T-helper 2 cell treated with Interferon-gamma antibody and Interleukin-4, amounts not matched to agents 100 ng/mL and 5 ng/mL, for 36 hours (primary cell): Measurements from ENCODE around the gene RELCH. TPM values are rescaled to one million over a fixed set of nuclear protein-coding genes. Genes with fewer than 3 reads are reported as not detected.

Experiments used
- intact Hi-C: fragments of 100-400 bp; cut with micrococcal nuclease; formaldehyde crosslinking; loops from one replicate; pipeline ENCODE4 v1.15.1; 2023
- total RNA-seq: library from RNA; stranded (reverse); gene quantifications from 2 replicates; pipeline ENCODE4 v1.2.3, GENCODE V29; 2022

Gene RELCH
- total RNA-seq, 1 donor from 2014 or later, result 40.3 TPM

- intact Hi-C loops, result no loop called here
Observed at GRCh38 chr18:62335494-62335893, 148.4 kb downstream of the RELCH start.

GRCh38 chr18:62336618-62337017 is 149.6 kb downstream of the RELCH start:
- intact Hi-C loops, result no loop called here

DNA sequence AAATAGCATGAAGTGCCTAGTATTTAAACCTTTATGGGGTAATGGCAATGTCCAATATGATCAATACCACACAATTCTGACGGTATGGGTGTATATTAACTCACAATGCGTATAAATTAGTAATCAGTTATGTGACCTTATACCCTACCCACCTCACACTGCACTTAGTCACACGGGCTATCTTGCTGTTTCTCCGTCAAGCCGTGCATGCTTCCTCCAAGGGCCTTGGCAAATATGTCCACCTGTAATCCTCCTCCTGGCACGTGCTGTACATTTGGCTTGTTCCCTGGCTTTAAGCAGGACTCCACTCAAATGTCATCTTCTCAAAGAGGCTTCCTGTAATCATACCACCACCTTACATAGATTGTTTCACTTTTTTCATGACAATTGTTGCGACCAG is 150.3 kb downstream of the RELCH start:
- intact Hi-C loops, result no loop called here

- intact Hi-C loops, result loop anchor here (1.0 kb wide), 1 partner anchor 9 kb away; no protein-coding TSS in a partner anchor
Observed at GRCh38 chr18:62338446-62339105, 151.5 kb downstream of the RELCH start.

- intact Hi-C loops, result loop anchor here (1.0 kb wide), 1 partner anchor 10 kb away; no protein-coding TSS in a partner anchor
Observed at GRCh38 chr18:62339106-62339988, 152.3 kb downstream of the RELCH start.

DNA sequence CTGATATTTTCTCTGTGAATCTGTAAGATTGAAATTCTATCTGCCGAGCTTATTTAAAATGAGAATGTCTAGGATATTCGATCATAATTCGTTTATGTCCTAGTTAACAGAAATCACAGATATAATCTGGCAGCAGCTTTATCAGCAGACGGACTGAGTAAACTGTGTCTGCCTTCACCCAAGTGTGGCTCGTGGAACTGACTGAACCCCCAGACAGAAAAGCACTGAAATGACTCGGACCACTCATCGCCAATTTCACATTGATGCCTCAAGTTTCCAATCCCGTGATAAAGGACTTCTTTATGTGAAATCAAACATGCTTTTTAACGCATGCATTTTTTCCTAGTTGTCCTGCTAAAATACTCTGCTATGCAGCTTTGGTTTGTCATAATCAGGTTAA is 153.9 kb downstream of the RELCH start:
- intact Hi-C loops, result no loop called here

DNA sequence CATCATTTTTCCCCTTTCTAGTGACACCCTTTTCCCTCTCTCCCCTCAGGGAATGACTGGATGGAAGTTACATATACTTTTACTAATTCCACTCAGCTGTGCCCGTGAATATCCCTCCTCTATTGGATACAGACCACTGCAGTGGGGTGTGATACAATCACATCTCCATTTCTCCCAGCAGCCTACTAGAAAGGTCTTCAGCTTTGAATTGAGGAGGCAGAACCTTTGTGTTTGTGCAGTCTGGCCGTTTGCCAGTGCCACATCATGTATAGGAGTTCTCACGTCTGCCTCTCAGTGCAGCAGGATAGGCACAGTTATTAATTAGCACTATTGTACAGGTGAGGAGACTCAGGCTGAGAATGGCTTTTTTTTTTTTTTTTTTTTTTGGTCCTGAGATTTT is 154.4 kb downstream of the RELCH start:
- intact Hi-C loops, result no loop called here

DNA sequence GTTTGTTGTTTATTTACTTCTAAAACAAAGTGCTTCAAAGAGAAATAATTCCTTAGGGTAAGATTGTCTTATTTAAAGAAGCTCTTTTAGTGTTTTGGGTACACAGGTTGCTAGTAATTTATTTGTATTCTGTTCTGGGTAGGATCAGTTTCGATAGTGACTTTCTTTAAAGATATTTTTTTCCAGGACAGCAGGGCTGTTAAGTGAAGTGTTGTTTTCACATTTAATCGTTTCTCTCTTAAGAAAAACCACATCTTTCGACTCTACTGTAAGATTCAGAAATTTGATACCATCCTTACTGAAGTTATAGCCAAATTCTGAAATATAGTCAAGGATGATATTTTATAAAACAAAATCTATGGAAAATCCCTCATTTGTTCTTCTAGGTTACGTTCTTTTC is 155.8 kb downstream of the RELCH start:
- intact Hi-C loops, result no loop called here

DNA sequence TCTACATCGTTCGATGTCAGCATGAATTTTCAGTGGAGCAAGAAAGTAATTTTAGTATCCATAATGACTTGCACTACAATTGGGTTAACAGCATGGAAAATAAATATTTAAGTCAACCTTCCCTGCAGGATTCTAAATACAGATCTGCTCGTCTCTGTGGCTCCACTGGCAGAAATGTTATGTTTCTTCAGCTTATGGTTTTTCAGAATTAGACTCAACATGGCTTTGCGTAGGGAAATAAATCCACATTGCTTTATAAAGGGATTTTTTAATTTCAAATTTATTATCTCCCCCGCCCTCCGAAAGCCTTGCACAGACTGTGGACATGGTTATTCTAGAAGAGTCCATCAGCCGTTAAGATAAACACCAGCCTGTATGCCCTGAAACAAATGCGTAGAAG is 156.3 kb downstream of the RELCH start:
- intact Hi-C loops, result no loop called here

GRCh38 chr18:62345909-62346308 is 158.9 kb downstream of the RELCH start:
- intact Hi-C loops, result loop anchor here (2.0 kb wide), 1 partner anchor 17 kb away; no protein-coding TSS in a partner anchor

- intact Hi-C loops, result loop anchor here (2.0 kb wide), 1 partner anchor 18 kb away; no protein-coding TSS in a partner anchor
Observed at GRCh38 chr18:62346333-62347088, 159.5 kb downstream of the RELCH start.

GRCh38 chr18:62347089-62347506 is 160.0 kb downstream of the RELCH start:
- intact Hi-C loops, result loop anchor here (2.0 kb wide), 1 partner anchor 18 kb away; no protein-coding TSS in a partner anchor

GRCh38 chr18:62348474-62348873 is 161.4 kb downstream of the RELCH start:
- intact Hi-C loops, result no loop called here

DNA sequence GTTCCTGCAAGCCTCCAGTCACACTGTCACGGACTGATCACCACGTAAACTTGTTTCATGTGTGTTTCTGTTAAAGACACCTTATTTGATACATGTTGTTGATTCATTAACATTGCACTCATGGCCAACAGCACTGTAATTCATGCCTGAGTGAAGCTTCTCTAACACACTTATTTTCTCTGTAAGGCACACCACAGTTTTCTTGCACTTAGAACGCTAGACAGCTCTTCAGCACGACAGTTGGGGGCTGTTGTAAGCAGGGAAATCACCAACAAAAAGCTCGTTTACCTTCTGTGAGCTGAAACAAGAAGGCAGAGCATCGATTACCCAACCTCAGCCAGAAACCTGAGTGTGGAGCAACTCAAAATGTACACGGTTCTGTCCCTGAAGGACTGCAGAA is 166.1 kb downstream of the RELCH start:
- intact Hi-C loops, result no loop called here

DNA sequence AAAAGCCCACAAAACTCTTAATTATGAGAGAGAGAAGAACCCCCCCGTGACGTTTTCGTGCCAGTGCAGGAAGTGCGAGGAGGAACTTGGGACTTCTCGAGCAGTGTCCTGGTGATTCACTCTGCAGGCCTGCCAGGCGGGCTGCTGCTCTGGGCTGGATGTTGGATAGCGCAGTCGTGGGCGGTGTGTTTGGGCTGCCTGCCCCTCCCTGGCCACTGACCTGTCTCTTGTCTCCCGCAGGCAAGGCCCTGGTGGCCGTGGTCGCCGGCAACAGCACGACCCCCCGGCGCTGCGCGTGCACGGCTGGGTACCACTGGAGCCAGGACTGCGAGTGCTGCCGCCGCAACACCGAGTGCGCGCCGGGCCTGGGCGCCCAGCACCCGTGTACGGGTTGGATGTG is 167.1 kb downstream of the RELCH start:
- intact Hi-C loops, result no loop called here

DNA sequence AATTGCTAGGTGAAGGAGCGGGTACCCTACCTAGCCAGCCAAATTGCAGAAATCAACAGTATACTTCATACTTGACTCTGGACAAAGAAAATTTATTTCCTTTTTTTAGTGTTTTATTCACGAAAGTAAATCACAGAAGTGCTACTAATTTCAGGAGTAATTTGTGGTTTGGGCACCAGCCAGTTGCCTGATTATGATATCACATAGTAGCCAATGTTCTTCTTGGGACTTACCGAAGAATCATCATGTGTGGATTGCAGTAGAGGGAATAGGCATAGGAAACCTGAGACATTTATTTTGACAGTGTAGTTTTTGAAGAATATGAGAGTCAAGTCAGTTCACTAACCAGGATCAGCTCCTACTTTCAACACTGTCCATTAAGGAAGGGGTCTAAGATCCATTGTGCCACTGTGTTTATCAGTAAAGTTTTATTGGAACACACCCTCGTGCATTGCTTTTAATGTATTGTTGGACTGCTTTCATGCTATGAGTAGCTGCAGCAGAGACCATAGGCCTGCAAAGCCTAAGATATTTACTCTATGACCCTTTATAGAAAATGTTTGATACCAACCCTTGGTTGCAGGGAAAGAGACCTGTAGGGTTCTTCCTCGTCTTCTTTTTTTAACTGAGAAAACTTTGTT is 170.1 kb downstream of the RELCH start:
- intact Hi-C loops, result no loop called here

Other genes with a start within 250 kb of the RELCH start
- gene PIGN, start 199 bp upstream of the RELCH start, total RNA-seq, result 27.3 and 27.6 TPM in 2 replicates
- 29.6 and 30.8 TPM in 2 replicates for gene TNFRSF11A, start 138.1 kb downstream of the RELCH start, total RNA-seq